ENCODE results near the gene CACNB2. TPM values are rescaled to one million over a fixed set of nuclear protein-coding genes. Genes with fewer than 3 reads are reported as not detected.
A peak's percentile ranks its signal among the peaks of the same experiment; 100 is the strongest.

The CACNB2 gene
- total and polyA plus RNA-seq, 8 donors: 4.9 to 11.1 (median 7.3) TPM

DNA sequence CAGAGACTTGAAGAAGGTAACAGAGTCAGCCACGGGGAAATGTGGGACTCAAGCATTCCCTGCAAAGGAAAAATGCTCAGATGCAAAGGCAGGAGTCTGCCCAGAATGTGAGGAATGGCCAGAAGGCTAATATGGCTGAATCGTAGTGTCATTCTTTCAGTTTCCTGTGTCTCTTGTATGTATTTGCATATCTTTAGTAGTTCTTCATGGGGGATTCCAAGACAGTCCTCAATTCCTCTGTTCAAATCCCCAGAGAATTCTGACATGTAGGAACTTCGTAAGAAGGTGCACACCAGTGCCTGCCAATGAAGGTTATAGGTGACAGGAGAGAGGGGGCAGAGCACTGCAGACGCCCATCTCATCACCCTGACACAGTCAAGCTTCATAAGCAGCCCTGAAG lies 154.4 kb downstream of the CACNB2 start:
- intact Hi-C loops (cut with DNase I): no loop called here
- Histone ChIP-seq H3K27me3 (no peaks in the 10 kb centered on the region), H3K36me3 (no peaks in the 10 kb centered on the region), H3K4me1 (no peaks in the 10 kb centered on the region), H3K9me3 (no peaks in the 10 kb centered on the region), H3K4me3 (no peak overlapping the region), H3K27ac (no peak overlapping the region)
- DNase-seq: no peak
- no peak for FAIRE-seq
- WGBS, 2 donors: 83 to 91% methylated on average over 4 of the region's 4 CpGs
- no peak for ATAC-seq
- TF ChIP-seq, protein P1, sequence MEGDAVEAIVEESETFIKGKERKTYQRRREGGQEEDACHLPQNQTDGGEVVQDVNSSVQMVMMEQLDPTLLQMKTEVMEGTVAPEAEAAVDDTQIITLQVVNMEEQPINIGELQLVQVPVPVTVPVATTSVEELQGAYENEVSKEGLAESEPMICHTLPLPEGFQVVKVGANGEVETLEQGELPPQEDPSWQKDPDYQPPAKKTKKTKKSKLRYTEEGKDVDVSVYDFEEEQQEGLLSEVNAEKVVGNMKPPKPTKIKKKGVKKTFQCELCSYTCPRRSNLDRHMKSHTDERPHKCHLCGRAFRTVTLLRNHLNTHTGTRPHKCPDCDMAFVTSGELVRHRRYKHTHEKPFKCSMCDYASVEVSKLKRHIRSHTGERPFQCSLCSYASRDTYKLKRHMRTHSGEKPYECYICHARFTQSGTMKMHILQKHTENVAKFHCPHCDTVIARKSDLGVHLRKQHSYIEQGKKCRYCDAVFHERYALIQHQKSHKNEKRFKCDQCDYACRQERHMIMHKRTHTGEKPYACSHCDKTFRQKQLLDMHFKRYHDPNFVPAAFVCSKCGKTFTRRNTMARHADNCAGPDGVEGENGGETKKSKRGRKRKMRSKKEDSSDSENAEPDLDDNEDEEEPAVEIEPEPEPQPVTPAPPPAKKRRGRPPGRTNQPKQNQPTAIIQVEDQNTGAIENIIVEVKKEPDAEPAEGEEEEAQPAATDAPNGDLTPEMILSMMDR (IDR thresholded peaks at IDR 0.05): no peak

DNA sequence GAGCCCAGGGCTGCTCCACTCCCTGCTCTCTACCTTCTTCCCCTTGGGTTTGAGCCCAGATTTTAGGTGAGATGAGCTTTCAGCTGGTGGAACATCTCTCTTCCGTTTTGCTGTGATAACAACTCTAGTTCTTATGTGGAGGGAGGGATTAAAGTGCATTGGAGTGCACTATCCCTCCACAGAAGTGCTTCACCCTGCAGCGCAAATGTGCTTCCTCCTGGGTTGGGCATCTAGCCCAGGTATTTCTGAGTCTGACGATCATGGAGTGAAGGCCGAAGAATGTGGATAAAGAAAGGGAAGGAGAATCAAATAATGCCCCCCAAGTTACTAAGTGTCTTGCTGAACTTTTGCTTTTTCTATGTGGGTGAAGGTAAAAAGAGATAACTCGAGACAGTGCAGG lies 157.4 kb downstream of the CACNB2 start:
- intact Hi-C loops (cut with DNase I): no loop called here
- ATAC-seq (peak in 1 of 4 donors; percentile 34), DNase-seq (no peak), FAIRE-seq (no peak)
- no peaks in the 10 kb centered on the region for H3K4me1 ChIP-seq
- no peak overlapping the region for H3K4me3 ChIP-seq
- H3K9me3 ChIP-seq: no peaks in the 10 kb centered on the region
- WGBS, 2 donors: 75 to 76% methylated on average over 5 of the region's 5 CpGs
- TF ChIP-seq, protein P1 (IDR thresholded peaks at IDR 0.05): no peak
- no peaks in the 10 kb centered on the region for H3K27me3 ChIP-seq
- H3K36me3 ChIP-seq: no peaks in the 10 kb centered on the region
- H3K27ac ChIP-seq: no peak overlapping the region

DNA sequence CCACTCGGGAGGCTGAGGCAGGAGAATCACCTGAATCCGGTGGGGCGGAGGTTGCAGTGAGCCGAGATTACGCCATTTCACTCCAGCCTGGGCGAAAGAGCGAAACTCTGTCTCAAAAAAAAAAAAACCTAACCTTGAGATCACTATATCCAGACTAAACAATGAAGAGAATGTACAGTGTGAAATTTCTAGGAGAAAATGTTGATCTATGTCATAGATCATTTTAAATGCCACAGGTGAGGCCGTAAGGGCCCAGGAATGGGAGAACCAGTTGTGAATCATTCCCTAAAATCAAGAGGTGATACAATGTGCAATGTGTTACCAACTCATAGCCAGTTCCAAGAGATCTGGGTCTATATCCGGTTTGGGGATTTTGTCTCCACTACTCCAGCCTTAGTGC lies 158.0 kb downstream of the CACNB2 start:
- no peak for FAIRE-seq
- no peaks in the 10 kb centered on the region for H3K36me3 ChIP-seq
- H3K9me3 ChIP-seq: no peaks in the 10 kb centered on the region
- WGBS, 2 donors: 92 to 94% methylated on average over 9 of the region's 9 CpGs
- no peak for DNase-seq
- ATAC-seq: no peak
- no peaks in the 10 kb centered on the region for H3K27me3 ChIP-seq
- H3K4me1 ChIP-seq: no peaks in the 10 kb centered on the region
- no peak overlapping the region for H3K4me3 ChIP-seq
- intact Hi-C loops (cut with DNase I): no loop called here
- TF ChIP-seq, protein P1 (IDR thresholded peaks at IDR 0.05): no peak
- H3K27ac ChIP-seq: no peak overlapping the region

DNA sequence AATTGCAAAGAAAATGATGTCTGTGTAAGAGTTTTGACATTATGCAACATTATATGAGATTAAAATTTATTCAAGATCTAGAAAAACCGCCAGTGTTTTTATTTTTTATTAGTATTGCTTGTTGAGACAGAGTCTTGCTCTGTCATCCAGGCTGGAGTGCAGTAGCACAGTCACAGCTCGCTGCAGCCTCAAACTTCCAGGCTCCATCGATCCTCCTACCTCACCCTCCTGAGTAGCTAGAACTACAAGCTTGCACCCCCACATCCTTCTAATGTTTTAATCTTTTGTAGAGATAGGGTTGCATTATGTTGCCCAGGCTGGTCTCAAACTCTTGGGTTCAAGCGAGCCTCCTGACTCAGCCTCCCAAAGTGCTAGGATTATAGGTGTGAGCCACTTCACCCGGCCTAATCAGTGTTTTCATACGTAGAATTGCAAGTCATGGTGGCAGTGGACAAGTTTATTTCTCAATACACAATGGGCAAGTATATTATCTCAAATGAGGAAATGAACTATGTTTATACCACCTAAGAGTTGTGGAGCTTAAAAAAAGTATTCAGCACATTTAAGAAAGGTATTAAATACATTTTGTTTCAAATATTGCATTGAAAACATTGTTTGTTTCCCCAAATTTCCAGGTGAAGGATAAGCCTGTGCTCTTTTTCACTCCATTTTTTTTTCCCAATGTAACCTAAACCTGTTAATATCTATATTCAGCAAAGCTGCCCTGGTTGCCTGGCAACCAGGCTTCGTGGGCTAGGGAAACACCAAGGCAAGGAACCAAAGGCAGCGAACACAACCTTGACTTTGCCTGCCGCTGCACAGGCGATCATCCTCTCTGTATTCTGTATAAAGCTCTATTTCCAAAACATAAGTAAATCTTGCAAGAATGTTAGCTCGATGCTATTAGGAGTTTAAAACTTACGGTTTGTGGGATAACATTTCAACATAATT lies 163.9 kb downstream of the CACNB2 start:
- 75 to 86% methylated on average over 12 of the region's 12 CpGs for WGBS, 2 donors
- DNase-seq: no peak

More for the DNA sequence above, 163.9 kb downstream of the CACNB2 start:
- Histone ChIP-seq H3K4me3 (no peak overlapping the region), H3K27me3 (no peaks in the 10 kb centered on the region), H3K4me1 (no peaks in the 10 kb centered on the region), H3K9me3 (no peaks in the 10 kb centered on the region), H3K27ac (no peak overlapping the region), H3K36me3 (no peaks in the 10 kb centered on the region)
- FAIRE-seq (no peak), ATAC-seq (peak in 3 of 4 donors; percentile 30 to 67 (median 58))
- intact Hi-C loops (cut with DNase I): no loop called here
- TF ChIP-seq, protein P1 (IDR thresholded peaks at IDR 0.05): no peak

All from pancreas (tissue), 10 donors.